SK-N-SH treated with all-trans-retinoic acid at 6 μM for 48 hours (cell line): ENCODE measurements around the gene CDC42SE2.

Experiments
- ATAC-seq: fragments of 200-7000 bp; cut with Tn5 transposase; 3 replicates; pipeline ENCODE4 v1.9.1; 2020; ENCODE audit warnings: mild to moderate bottlenecking, moderate library complexity
- ARNTL ChIP-seq: fragments of 450-650 bp; formaldehyde crosslinking; IDR thresholded peaks from 2 replicates; pipeline ENCODE4 v1.5.0; 2020; ENCODE audit warnings: low read depth, mild to moderate bottlenecking, moderate library complexity, borderline replicate concordance
- BACH2 ChIP-seq: fragments of 250-450 bp; sonication (Bioruptor Pico); IDR thresholded peaks from 2 replicates; pipeline ENCODE4 v1.9.0; 2021; ENCODE audit warnings: mild to moderate bottlenecking, borderline replicate concordance
- CSDC2 ChIP-seq: fragments of 250-450 bp; sonication (Bioruptor Pico); IDR thresholded peaks from 2 replicates; pipeline ENCODE4 v1.5.0; 2020; ENCODE audit warnings: mild to moderate bottlenecking, moderate library complexity
- ESRRG ChIP-seq: fragments of 250-450 bp; sonication (Bioruptor Pico); IDR thresholded peaks from 2 replicates; pipeline ENCODE4 v1.6.1; 2021; ENCODE audit warnings: mild to moderate bottlenecking
- GLIS3 ChIP-seq: fragments of 250-450 bp; sonication (Bioruptor Pico); IDR thresholded peaks from 2 replicates; pipeline ENCODE4 v1.5.0; 2020; ENCODE audit warnings: mild to moderate bottlenecking, moderate library complexity
- OSR1 ChIP-seq: fragments of 250-450 bp; sonication (Bioruptor Pico); IDR thresholded peaks from 2 replicates; pipeline ENCODE4 v1.8.0; 2022; ENCODE audit warnings: moderate library complexity, mild to moderate bottlenecking, inconsistent platforms
- PPARA ChIP-seq: fragments of 250-450 bp; sonication (Bioruptor Pico); IDR thresholded peaks from 2 replicates; pipeline ENCODE4 v1.5.0; 2020; ENCODE audit warnings: mild to moderate bottlenecking, borderline replicate concordance
- RARB ChIP-seq: fragments of 250-450 bp; sonication (Bioruptor Pico); IDR thresholded peaks from 2 replicates; pipeline ENCODE4 v1.8.0; 2021; ENCODE audit warnings: mild to moderate bottlenecking, moderate library complexity
- SNAI2 ChIP-seq: fragments of 250-450 bp; sonication (Bioruptor Pico); IDR thresholded peaks from 2 replicates; pipeline ENCODE4 v1.5.0; 2020; ENCODE audit warnings: mild to moderate bottlenecking, moderate library complexity
- TCF4 ChIP-seq: fragments of 250-450 bp; sonication (Bioruptor Pico); IDR thresholded peaks from 2 replicates; pipeline ENCODE4 v1.8.0; 2021; ENCODE audit warnings: mild to moderate bottlenecking, moderate library complexity, borderline replicate concordance
- TOX ChIP-seq: fragments of 250-450 bp; sonication (Bioruptor Pico); IDR thresholded peaks from 2 replicates; pipeline ENCODE4 v1.8.0; 2021; ENCODE audit warnings: mild to moderate bottlenecking, moderate library complexity, borderline replicate concordance
- ZFP3 ChIP-seq: fragments of 250-450 bp; sonication (Bioruptor Pico); IDR thresholded peaks from 2 replicates; pipeline ENCODE4 v1.5.0; 2020; ENCODE audit warnings: mild to moderate bottlenecking, moderate library complexity
- ZFP30 ChIP-seq: fragments of 450-650 bp; formaldehyde crosslinking; IDR thresholded peaks from 2 replicates; pipeline ENCODE4 v1.5.0; 2022; ENCODE audit warnings: mild to moderate bottlenecking, moderate library complexity
- ZNF565 ChIP-seq: fragments of 450-650 bp; formaldehyde crosslinking; conservative IDR thresholded peaks from 2 replicates; pipeline ENCODE4 v1.5.0; 2020; ENCODE audit warnings: low read depth, mild to moderate bottlenecking, moderate library complexity
- ZNF70 ChIP-seq: fragments of 450-650 bp; formaldehyde crosslinking; IDR thresholded peaks from 2 replicates; pipeline ENCODE4 v1.5.0; 2020; ENCODE audit warnings: mild to moderate bottlenecking, moderate library complexity
- ZNF8 ChIP-seq: fragments of 450-650 bp; formaldehyde crosslinking; IDR thresholded peaks from 2 replicates; pipeline ENCODE4 v1.5.0; 2020; ENCODE audit warnings: mild to moderate bottlenecking, moderate library complexity
- TF ChIP-seq, protein P1 (sequence below): fragments of 250-450 bp; sonication (Bioruptor Pico); IDR thresholded peaks from 2 replicates; pipeline ENCODE4 v1.8.0; 2020; ENCODE audit warnings: mild to moderate bottlenecking, moderate library complexity, borderline replicate concordance
- TF ChIP-seq, protein P2 (sequence below): fragments of 250-450 bp; sonication (Bioruptor Pico); IDR thresholded peaks from 2 replicates; pipeline ENCODE4 v1.5.0; 2020; ENCODE audit warnings: mild to moderate bottlenecking, moderate library complexity
- TF ChIP-seq, protein P3 (sequence below): fragments of 250-450 bp; sonication (Bioruptor Pico); IDR thresholded peaks from 2 replicates; pipeline ENCODE4 v1.8.0; 2021; ENCODE audit warnings: low read depth, mild to moderate bottlenecking, moderate library complexity, borderline replicate concordance
- TF ChIP-seq, protein P4 (sequence below): fragments of 250-450 bp; sonication (Bioruptor Pico); IDR thresholded peaks from 2 replicates; pipeline ENCODE4 v1.5.1; 2021; ENCODE audit warnings: mild to moderate bottlenecking, moderate library complexity
- TF ChIP-seq, protein P5 (sequence below): fragments of 250-450 bp; sonication (Bioruptor Pico); IDR thresholded peaks from 2 replicates; pipeline ENCODE4 v1.5.1; 2020; ENCODE audit warnings: low read depth, mild to moderate bottlenecking, moderate library complexity

Gene CDC42SE2, protein sequence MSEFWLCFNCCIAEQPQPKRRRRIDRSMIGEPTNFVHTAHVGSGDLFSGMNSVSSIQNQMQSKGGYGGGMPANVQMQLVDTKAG

DNA sequence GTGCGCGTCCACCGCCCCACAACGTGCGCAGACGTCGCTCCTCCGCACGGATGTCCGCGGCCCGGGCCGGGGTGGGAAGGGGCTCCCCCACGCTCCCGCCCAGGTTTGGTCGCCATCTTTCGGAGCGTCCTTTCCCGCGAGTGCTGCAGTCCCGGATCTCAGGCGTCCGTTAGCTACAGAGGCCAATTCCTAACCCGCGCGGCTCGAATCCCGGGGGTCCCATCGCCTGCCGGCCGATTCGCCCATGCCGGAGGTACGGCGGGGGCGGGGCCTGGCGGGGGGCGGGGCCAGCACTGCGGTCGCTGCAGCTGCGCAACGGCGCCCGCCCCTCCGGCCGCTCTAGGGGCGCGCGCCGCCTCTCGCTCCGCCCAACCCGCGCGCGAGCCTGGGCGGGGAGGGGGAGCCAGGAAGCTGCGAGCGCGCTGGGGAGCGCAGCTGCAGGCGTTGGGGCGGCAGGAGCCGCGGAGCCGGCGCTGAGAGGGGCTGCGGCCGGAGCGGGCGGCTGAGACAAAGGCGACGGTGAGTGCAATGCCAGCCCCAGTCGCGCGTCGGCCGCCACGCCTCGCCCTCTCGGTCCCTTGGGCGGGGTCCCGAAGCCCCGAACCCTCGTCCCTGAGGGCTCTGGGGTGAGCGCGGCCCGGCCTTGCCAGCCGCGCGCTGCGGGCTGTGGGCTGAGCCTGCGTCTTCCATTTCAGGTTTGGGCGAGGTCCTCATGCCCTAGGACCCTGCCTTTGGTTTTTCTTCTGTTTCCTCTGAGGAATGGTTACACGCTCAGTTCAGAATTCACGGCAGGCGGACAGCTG lies at the start of gene CDC42SE2:
CDC42SE2 (plus strand) TSS at position 406 of the 803 bp plus-strand sequence. CDS start 95,441 bp downstream, outside the sequence.
- TF ChIP-seq TCF4 (CRISPR knock-in tag): no peak
- TF ChIP-seq, protein P1, sequence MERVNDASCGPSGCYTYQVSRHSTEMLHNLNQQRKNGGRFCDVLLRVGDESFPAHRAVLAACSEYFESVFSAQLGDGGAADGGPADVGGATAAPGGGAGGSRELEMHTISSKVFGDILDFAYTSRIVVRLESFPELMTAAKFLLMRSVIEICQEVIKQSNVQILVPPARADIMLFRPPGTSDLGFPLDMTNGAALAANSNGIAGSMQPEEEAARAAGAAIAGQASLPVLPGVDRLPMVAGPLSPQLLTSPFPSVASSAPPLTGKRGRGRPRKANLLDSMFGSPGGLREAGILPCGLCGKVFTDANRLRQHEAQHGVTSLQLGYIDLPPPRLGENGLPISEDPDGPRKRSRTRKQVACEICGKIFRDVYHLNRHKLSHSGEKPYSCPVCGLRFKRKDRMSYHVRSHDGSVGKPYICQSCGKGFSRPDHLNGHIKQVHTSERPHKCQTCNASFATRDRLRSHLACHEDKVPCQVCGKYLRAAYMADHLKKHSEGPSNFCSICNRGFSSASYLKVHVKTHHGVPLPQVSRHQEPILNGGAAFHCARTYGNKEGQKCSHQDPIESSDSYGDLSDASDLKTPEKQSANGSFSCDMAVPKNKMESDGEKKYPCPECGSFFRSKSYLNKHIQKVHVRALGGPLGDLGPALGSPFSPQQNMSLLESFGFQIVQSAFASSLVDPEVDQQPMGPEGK: no peak
- TF ChIP-seq PPARA (CRISPR knock-in tag): no peak
- TF ChIP-seq, protein P2, sequence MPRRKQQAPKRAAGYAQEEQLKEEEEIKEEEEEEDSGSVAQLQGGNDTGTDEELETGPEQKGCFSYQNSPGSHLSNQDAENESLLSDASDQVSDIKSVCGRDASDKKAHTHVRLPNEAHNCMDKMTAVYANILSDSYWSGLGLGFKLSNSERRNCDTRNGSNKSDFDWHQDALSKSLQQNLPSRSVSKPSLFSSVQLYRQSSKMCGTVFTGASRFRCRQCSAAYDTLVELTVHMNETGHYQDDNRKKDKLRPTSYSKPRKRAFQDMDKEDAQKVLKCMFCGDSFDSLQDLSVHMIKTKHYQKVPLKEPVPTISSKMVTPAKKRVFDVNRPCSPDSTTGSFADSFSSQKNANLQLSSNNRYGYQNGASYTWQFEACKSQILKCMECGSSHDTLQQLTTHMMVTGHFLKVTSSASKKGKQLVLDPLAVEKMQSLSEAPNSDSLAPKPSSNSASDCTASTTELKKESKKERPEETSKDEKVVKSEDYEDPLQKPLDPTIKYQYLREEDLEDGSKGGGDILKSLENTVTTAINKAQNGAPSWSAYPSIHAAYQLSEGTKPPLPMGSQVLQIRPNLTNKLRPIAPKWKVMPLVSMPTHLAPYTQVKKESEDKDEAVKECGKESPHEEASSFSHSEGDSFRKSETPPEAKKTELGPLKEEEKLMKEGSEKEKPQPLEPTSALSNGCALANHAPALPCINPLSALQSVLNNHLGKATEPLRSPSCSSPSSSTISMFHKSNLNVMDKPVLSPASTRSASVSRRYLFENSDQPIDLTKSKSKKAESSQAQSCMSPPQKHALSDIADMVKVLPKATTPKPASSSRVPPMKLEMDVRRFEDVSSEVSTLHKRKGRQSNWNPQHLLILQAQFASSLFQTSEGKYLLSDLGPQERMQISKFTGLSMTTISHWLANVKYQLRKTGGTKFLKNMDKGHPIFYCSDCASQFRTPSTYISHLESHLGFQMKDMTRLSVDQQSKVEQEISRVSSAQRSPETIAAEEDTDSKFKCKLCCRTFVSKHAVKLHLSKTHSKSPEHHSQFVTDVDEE (CRISPR knock-in tag): no peak
- TF ChIP-seq, protein P3, sequence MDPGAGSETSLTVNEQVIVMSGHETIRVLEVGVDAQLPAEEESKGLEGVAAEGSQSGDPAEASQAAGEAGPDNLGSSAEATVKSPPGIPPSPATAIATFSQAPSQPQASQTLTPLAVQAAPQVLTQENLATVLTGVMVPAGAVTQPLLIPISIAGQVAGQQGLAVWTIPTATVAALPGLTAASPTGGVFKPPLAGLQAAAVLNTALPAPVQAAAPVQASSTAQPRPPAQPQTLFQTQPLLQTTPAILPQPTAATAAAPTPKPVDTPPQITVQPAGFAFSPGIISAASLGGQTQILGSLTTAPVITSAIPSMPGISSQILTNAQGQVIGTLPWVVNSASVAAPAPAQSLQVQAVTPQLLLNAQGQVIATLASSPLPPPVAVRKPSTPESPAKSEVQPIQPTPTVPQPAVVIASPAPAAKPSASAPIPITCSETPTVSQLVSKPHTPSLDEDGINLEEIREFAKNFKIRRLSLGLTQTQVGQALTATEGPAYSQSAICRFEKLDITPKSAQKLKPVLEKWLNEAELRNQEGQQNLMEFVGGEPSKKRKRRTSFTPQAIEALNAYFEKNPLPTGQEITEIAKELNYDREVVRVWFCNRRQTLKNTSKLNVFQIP (CRISPR knock-in tag): no peak
- no peak for TF ChIP-seq ESRRG (CRISPR knock-in tag)
- no peak for TF ChIP-seq SNAI2
- TF ChIP-seq, protein P4, sequence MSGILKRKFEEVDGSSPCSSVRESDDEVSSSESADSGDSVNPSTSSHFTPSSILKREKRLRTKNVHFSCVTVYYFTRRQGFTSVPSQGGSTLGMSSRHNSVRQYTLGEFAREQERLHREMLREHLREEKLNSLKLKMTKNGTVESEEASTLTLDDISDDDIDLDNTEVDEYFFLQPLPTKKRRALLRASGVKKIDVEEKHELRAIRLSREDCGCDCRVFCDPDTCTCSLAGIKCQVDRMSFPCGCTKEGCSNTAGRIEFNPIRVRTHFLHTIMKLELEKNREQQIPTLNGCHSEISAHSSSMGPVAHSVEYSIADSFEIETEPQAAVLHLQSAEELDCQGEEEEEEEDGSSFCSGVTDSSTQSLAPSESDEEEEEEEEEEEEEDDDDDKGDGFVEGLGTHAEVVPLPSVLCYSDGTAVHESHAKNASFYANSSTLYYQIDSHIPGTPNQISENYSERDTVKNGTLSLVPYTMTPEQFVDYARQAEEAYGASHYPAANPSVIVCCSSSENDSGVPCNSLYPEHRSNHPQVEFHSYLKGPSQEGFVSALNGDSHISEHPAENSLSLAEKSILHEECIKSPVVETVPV (CRISPR knock-in tag): no peak
- no peak for TF ChIP-seq RARB (CRISPR knock-in tag)
- TF ChIP-seq OSR1 (CRISPR knock-in tag): no peak
- TF ChIP-seq ARNTL (CRISPR knock-in tag): no peak
- TF ChIP-seq ZNF8 (CRISPR knock-in tag): no peak
- no peak for TF ChIP-seq ZFP3 (CRISPR knock-in tag)
- TF ChIP-seq, protein P5, sequence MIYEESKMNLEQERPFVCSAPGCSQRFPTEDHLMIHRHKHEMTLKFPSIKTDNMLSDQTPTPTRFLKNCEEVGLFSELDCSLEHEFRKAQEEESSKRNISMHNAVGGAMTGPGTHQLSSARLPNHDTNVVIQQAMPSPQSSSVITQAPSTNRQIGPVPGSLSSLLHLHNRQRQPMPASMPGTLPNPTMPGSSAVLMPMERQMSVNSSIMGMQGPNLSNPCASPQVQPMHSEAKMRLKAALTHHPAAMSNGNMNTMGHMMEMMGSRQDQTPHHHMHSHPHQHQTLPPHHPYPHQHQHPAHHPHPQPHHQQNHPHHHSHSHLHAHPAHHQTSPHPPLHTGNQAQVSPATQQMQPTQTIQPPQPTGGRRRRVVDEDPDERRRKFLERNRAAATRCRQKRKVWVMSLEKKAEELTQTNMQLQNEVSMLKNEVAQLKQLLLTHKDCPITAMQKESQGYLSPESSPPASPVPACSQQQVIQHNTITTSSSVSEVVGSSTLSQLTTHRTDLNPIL (CRISPR knock-in tag): no peak
- TF ChIP-seq ZNF70 (CRISPR knock-in tag): no peak
- TF ChIP-seq CSDC2 (CRISPR knock-in tag): no peak
- TF ChIP-seq GLIS3 (CRISPR knock-in tag): no peak
- TF ChIP-seq ZFP30: no peak
- no peak for TF ChIP-seq BACH2 (CRISPR knock-in tag)
- TF ChIP-seq ZNF565: no peak
- peak; percentile 96 for ATAC-seq

DNA sequence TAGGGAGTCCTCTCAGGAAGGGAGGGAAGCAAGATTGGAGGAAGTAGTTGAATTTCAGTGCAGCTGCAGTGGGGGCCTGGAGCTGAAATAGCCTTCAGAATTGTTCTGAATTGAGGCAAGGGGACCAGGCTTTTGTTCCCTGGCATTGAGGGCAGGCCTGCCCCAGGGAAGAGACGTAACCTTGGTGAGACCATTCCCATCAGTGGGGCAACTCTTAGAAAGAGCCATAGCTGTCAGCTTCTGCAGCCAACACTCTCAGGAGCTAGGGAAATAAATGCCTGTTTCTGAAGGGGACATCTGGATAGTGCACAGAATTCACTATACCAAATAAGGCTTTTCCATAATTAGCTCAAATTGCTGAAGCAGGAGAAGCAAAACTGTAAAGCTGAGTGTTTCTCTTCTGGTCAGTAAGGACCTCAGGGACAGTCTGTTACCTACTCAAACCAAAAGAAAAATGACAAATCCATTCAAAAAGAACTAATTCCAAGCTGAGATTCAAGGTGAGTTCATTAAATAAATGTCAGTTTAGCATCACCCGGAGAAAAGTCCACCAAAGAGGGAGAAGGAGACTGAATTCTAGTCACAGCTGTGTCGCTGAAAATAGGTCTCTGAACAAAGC lies 49.1 kb upstream of the CDC42SE2 start:
- peak; percentile 27; the same call in 1 of the 3 replicates for ATAC-seq
- TF ChIP-seq, protein P1: no peak
- TF ChIP-seq CSDC2 (CRISPR knock-in tag): no peak
- TF ChIP-seq TCF4 (CRISPR knock-in tag): no peak
- TF ChIP-seq TOX: no peak
- TF ChIP-seq SNAI2: no peak
- TF ChIP-seq GLIS3 (CRISPR knock-in tag): no peak
- TF ChIP-seq, protein P5 (CRISPR knock-in tag): no peak
- TF ChIP-seq, protein P4 (CRISPR knock-in tag): no peak
- no peak for TF ChIP-seq ZNF8 (CRISPR knock-in tag)
- TF ChIP-seq, protein P3 (CRISPR knock-in tag): no peak
